GM23338 (cell line): ENCODE results near the gene GGNBP2. TPM values are rescaled to one million over a fixed set of nuclear protein-coding genes. Genes with fewer than 3 reads are reported as not detected.

Experiments used
- ATAC-seq: fragments of 200-7000 bp; cut with Tn5 transposase; 3 replicates; pipeline ENCODE4 v1.9.1; 2020
- DNase-seq: peaks from one replicate; pipeline ENCODE4 v3.0.0-alpha.2; 2015; ENCODE audit warnings: low spot score
- H2AFZ ChIP-seq: fragments of 200-600 bp; sonication (generic); 2 replicates; pipeline ENCODE4 v1.8.0; 2016; ENCODE audit warnings: antibody characterized with exemption, mild to moderate bottlenecking, moderate library complexity
- H3F3A ChIP-seq: fragments of 200-600 bp; sonication (generic); replicated peaks from 2 replicates; pipeline ENCODE4 v1.8.0; 2017; ENCODE audit warnings: antibody characterized with exemption, mixed run types, low read depth
- H3K27ac ChIP-seq: fragments of 200-600 bp; sonication (generic); 2 replicates; pipeline ENCODE4 v1.6.1; 2016; ENCODE audit warnings: low read depth
- H3K27me3 ChIP-seq: fragments of 200-600 bp; sonication (generic); 2 replicates; pipeline ENCODE4 v1.8.0; 2016; ENCODE audit warnings: mild to moderate bottlenecking, mixed run types, moderate library complexity; ENCODE audit not compliant: insufficient read depth
- H3K36me3 ChIP-seq: fragments of 200-600 bp; sonication (generic); 2 replicates; pipeline ENCODE4 v1.8.0; 2016; ENCODE audit warnings: mild to moderate bottlenecking; ENCODE audit not compliant: insufficient read depth
- H3K4me1 ChIP-seq: fragments of 200-600 bp; sonication (generic); 2 replicates; pipeline ENCODE4 v1.8.0; 2016; ENCODE audit warnings: mild to moderate bottlenecking, moderate library complexity; ENCODE audit not compliant: insufficient read depth
- H3K4me2 ChIP-seq: fragments of 200-600 bp; sonication (generic); 2 replicates; pipeline ENCODE4 v1.7.1; 2017; ENCODE audit warnings: mixed run types
- H3K4me3 ChIP-seq: fragments of 200-600 bp; sonication (generic); 2 replicates; pipeline ENCODE4 v1.6.1; 2016; ENCODE audit warnings: mixed run types
- H3K79me2 ChIP-seq: fragments of 200-600 bp; sonication (generic); replicated peaks from 2 replicates; pipeline ENCODE4 v1.8.0; 2017; ENCODE audit warnings: mild to moderate bottlenecking; ENCODE audit not compliant: insufficient read depth
- H3K9me2 ChIP-seq: fragments of 200-600 bp; sonication (generic); 2 replicates; pipeline ENCODE4 v1.8.0; 2017; ENCODE audit not compliant: insufficient read depth
- H4K20me1 ChIP-seq: fragments of 200-600 bp; sonication (generic); replicated peaks from 2 replicates; pipeline ENCODE4 v1.8.0; 2017; ENCODE audit warnings: mild to moderate bottlenecking; ENCODE audit not compliant: insufficient read depth
- H3K27ac Mint-ChIP-seq: 2 replicates; pipeline ENCODE4 v1.8.0; 2020; ENCODE audit warnings: inconsistent platforms, mild to moderate bottlenecking, moderate library complexity, mixed read lengths
- H3K27me3 Mint-ChIP-seq: 3 replicates; pipeline ENCODE4 v1.8.0; 2022; ENCODE audit warnings: low read depth, mild to moderate bottlenecking, moderate library complexity, mixed read lengths, inconsistent platforms; ENCODE audit not compliant: insufficient read depth, poor library complexity
- H3K36me3 Mint-ChIP-seq: 3 replicates; pipeline ENCODE4 v1.8.0; 2021; ENCODE audit warnings: low read depth, mild to moderate bottlenecking, inconsistent platforms, moderate library complexity, mixed read lengths
- H3K4me1 Mint-ChIP-seq: 3 replicates; pipeline ENCODE4 v1.8.0; 2020; ENCODE audit warnings: mild to moderate bottlenecking, inconsistent platforms, mixed read lengths
- H3K4me3 Mint-ChIP-seq: 3 replicates; pipeline ENCODE4 v1.8.0; 2021; ENCODE audit warnings: moderate library complexity, mild to moderate bottlenecking, inconsistent platforms, mixed read lengths
- H3K9me3 Mint-ChIP-seq: 3 replicates; pipeline ENCODE4 v1.8.0; 2020; ENCODE audit warnings: moderate library complexity, mild to moderate bottlenecking, inconsistent platforms, mixed read lengths
- CREB1 ChIP-seq: fragments of 250-450 bp; sonication (Bioruptor Pico); IDR thresholded peaks from 2 replicates; pipeline ENCODE4 v1.5.0; 2020; ENCODE audit warnings: low read depth, mild to moderate bottlenecking, moderate library complexity
- EZH2 ChIP-seq: fragments of 200-600 bp; sonication (generic); IDR thresholded peaks from one replicate; pipeline ENCODE4 v1.8.0; 2017; ENCODE audit warnings: antibody characterized with exemption, mild to moderate bottlenecking, low read depth; ENCODE audit not compliant: unreplicated experiment
- JUNB ChIP-seq: IDR thresholded peaks from one replicate; pipeline ENCODE4 v1.6.1; 2016; ENCODE audit warnings: antibody characterized with exemption; ENCODE audit not compliant: unreplicated experiment
- NANOG ChIP-seq: IDR thresholded peaks from 2 replicates; pipeline ENCODE4 v1.6.1; 2016; ENCODE audit warnings: antibody characterized with exemption, borderline replicate concordance
- POLR2AphosphoS5 ChIP-seq: IDR thresholded peaks from 2 replicates; pipeline ENCODE4 v1.6.1; 2016; ENCODE audit warnings: antibody characterized with exemption, low read depth
- STAT1 ChIP-seq: IDR thresholded peaks from one replicate; pipeline ENCODE4 v1.6.1; 2016; ENCODE audit warnings: antibody characterized with exemption; ENCODE audit not compliant: unreplicated experiment
- ZNF114 ChIP-seq: fragments of 250-450 bp; sonication (Bioruptor Pico); IDR thresholded peaks from 2 replicates; pipeline ENCODE4 v1.5.0; 2020; ENCODE audit warnings: mild to moderate bottlenecking, moderate library complexity
- ZNF331 ChIP-seq: fragments of 250-450 bp; sonication (Bioruptor Pico); IDR thresholded peaks from 2 replicates; pipeline ENCODE4 v1.5.0; 2020; ENCODE audit warnings: low read depth, mild to moderate bottlenecking, moderate library complexity
- polyA plus RNA-seq: library from polyadenylated mRNA; unstranded; fragments of >200 nt; fragmentation: Nextera tagmentation; extraction: Ambion mirVana; gene quantifications from 2 replicates; pipeline ENCODE4 v1.2.1, GENCODE V29; 2016
- total RNA-seq: library from RNA; depleted of rRNA; stranded (reverse); fragments of >200 nt; shearing (Covaris generic); gene quantifications from 2 replicates; pipeline ENCODE4 v1.2.3, GENCODE V29; 2014
- TF ChIP-seq, protein P1 (sequence below): fragments of 250-450 bp; sonication (Bioruptor Pico); IDR thresholded peaks from 2 replicates; pipeline ENCODE4 v1.5.0; 2020; ENCODE audit warnings: mild to moderate bottlenecking, moderate library complexity
- TF ChIP-seq, protein P2 (sequence below), 2 experiments: fragments of 200-600 bp in 1 of 2; sonication (generic) in 1 of 2; conservative IDR thresholded peaks; 2 replicates each; pipeline versions ENCODE4 v1.5.1 to v1.6.1; 2016 to 2017; ENCODE audit warnings: antibody characterized with exemption in 2 of 2, low read depth in 2 of 2, mild to moderate bottlenecking in 2 of 2, moderate library complexity in 1 of 2
- TF ChIP-seq, protein P3 (sequence below): IDR thresholded peaks from 2 replicates; pipeline ENCODE4 v1.6.1; 2016; ENCODE audit warnings: antibody characterized with exemption

Gene GGNBP2
- total and polyA plus RNA-seq, 2 experiments from 2014 or later: 40.7 to 41.2 TPM

DNA sequence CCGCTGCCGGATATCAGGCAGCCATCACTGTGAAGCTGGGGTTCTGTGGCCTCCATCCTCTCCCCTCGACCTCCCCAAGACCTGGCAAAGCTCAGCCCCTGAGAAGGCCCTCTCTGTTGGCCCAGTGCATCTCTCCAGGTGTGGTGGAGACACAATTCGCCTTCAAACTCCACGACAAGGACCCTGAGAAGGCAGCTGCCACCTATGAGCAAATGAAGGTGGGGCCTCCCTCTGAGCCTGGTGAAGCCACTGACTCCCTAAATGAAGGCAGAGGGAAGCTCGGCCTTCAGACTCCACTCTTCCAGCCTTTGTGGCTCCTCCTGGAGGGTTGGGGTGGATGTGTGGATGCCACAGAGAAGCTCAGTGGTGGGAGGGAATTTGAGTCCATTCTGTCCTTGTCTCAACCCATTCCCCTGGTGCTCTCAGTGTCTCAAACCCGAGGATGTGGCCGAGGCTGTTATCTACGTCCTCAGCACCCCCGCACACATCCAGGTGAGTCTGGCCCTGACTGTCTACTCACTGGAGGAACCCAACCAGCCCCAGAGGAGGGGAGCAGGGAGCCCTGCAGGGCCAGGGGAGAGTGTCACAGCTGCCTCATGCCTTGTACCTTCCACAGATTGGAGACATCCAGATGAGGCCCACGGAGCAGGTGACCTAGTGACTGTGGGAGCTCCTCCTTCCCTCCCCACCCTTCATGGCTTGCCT, 55.0 kb downstream of the GGNBP2 start (continued):
- TF ChIP-seq, protein P1, sequence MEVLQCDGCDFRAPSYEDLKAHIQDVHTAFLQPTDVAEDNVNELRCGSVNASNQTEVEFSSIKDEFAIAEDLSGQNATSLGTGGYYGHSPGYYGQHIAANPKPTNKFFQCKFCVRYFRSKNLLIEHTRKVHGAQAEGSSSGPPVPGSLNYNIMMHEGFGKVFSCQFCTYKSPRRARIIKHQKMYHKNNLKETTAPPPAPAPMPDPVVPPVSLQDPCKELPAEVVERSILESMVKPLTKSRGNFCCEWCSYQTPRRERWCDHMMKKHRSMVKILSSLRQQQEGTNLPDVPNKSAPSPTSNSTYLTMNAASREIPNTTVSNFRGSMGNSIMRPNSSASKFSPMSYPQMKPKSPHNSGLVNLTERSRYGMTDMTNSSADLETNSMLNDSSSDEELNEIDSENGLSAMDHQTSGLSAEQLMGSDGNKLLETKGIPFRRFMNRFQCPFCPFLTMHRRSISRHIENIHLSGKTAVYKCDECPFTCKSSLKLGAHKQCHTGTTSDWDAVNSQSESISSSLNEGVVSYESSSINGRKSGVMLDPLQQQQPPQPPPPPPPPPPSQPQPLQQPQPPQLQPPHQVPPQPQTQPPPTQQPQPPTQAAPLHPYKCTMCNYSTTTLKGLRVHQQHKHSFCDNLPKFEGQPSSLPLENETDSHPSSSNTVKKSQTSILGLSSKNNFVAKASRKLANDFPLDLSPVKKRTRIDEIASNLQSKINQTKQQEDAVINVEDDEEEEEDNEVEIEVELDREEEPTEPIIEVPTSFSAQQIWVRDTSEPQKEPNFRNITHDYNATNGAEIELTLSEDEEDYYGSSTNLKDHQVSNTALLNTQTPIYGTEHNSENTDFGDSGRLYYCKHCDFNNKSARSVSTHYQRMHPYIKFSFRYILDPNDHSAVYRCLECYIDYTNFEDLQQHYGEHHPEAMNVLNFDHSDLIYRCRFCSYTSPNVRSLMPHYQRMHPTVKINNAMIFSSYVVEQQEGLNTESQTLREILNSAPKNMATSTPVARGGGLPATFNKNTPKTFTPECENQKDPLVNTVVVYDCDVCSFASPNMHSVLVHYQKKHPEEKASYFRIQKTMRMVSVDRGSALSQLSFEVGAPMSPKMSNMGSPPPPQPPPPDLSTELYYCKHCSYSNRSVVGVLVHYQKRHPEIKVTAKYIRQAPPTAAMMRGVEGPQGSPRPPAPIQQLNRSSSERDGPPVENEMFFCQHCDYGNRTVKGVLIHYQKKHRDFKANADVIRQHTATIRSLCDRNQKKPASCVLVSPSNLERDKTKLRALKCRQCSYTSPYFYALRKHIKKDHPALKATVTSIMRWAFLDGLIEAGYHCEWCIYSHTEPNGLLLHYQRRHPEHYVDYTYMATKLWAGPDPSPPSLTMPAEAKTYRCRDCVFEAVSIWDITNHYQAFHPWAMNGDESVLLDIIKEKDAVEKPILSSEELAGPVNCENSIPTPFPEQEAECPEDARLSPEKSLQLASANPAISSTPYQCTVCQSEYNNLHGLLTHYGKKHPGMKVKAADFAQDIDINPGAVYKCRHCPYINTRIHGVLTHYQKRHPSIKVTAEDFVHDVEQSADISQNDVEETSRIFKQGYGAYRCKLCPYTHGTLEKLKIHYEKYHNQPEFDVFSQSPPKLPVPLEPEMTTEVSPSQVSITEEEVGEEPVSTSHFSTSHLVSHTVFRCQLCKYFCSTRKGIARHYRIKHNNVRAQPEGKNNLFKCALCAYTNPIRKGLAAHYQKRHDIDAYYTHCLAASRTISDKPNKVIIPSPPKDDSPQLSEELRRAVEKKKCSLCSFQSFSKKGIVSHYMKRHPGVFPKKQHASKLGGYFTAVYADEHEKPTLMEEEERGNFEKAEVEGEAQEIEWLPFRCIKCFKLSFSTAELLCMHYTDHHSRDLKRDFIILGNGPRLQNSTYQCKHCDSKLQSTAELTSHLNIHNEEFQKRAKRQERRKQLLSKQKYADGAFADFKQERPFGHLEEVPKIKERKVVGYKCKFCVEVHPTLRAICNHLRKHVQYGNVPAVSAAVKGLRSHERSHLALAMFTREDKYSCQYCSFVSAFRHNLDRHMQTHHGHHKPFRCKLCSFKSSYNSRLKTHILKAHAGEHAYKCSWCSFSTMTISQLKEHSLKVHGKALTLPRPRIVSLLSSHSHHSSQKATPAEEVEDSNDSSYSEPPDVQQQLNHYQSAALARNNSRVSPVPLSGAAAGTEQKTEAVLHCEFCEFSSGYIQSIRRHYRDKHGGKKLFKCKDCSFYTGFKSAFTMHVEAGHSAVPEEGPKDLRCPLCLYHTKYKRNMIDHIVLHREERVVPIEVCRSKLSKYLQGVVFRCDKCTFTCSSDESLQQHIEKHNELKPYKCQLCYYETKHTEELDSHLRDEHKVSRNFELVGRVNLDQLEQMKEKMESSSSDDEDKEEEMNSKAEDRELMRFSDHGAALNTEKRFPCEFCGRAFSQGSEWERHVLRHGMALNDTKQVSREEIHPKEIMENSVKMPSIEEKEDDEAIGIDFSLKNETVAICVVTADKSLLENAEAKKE (CRISPR knock-in tag): no peak
- TF ChIP-seq, protein P2, sequence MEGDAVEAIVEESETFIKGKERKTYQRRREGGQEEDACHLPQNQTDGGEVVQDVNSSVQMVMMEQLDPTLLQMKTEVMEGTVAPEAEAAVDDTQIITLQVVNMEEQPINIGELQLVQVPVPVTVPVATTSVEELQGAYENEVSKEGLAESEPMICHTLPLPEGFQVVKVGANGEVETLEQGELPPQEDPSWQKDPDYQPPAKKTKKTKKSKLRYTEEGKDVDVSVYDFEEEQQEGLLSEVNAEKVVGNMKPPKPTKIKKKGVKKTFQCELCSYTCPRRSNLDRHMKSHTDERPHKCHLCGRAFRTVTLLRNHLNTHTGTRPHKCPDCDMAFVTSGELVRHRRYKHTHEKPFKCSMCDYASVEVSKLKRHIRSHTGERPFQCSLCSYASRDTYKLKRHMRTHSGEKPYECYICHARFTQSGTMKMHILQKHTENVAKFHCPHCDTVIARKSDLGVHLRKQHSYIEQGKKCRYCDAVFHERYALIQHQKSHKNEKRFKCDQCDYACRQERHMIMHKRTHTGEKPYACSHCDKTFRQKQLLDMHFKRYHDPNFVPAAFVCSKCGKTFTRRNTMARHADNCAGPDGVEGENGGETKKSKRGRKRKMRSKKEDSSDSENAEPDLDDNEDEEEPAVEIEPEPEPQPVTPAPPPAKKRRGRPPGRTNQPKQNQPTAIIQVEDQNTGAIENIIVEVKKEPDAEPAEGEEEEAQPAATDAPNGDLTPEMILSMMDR (conservative IDR thresholded peaks at IDR 0.05; ENCODE audit: low read depth in 2 of 2): no peak
- no peak for TF ChIP-seq JUNB
- no peak for TF ChIP-seq ZNF114 (CRISPR knock-in tag)

DNA sequence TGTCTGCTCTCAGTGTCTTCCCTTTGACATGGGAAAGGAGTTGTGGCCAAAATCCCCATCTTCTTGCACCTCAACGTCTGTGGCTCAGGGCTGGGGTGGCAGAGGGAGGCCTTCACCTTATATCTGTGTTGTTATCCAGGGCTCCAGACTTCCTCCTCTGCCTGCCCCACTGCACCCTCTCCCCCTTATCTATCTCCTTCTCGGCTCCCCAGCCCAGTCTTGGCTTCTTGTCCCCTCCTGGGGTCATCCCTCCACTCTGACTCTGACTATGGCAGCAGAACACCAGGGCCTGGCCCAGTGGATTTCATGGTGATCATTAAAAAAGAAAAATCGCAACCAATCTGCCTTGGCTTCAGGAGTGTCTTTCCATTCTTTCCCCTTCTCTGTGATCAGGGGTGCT, 55.7 kb downstream of the GGNBP2 start:
- Mint-ChIP-seq H3K27me3 (peaks cover 19% of the 10 kb centered on the region), H3K36me3 (peaks cover 33% of the 10 kb centered on the region), H3K4me1 (peaks cover 20% of the 10 kb centered on the region), H3K27ac (peak overlapping the region; percentile 95), H3K9me3 (no peaks in the 10 kb centered on the region), H3K4me3 (peak overlapping the region; percentile 87)
- 0 out of 2 replicates have a peak overlapping the region, but pooled peaks have one; percentile 2 for H2AFZ ChIP-seq
- no peaks in the 10 kb centered on the region; the same call in 1 of the 2 replicates for H3K36me3 ChIP-seq
- no peaks in the 10 kb centered on the region for H3K27me3 ChIP-seq
- peaks cover 32% of the 10 kb centered on the region for H3K79me2 ChIP-seq
- peaks cover 15% of the 10 kb centered on the region for H3F3A ChIP-seq
- peaks cover 23% of the 10 kb centered on the region for H3K4me1 ChIP-seq
- no peaks in the 10 kb centered on the region for H3K9me2 ChIP-seq
- H3K4me3 ChIP-seq: peak overlapping the region; percentile 92
- peaks cover 23% of the 10 kb centered on the region for H4K20me1 ChIP-seq
- no peak for ATAC-seq
- DNase-seq: no peak
- H3K27ac ChIP-seq: peak overlapping the region; percentile 86
- H3K4me2 ChIP-seq: peak overlapping the region; percentile 91
- TF ChIP-seq, protein P3, sequence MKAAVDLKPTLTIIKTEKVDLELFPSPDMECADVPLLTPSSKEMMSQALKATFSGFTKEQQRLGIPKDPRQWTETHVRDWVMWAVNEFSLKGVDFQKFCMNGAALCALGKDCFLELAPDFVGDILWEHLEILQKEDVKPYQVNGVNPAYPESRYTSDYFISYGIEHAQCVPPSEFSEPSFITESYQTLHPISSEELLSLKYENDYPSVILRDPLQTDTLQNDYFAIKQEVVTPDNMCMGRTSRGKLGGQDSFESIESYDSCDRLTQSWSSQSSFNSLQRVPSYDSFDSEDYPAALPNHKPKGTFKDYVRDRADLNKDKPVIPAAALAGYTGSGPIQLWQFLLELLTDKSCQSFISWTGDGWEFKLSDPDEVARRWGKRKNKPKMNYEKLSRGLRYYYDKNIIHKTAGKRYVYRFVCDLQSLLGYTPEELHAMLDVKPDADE: no peak
- TF ChIP-seq ZNF114 (CRISPR knock-in tag) (no peak), CREB1 (CRISPR knock-in tag) (no peak), STAT1 (no peak), POLR2AphosphoS5 (no peak), ZNF331 (CRISPR knock-in tag) (no peak), EZH2 (no peak), NANOG (no peak)
- TF ChIP-seq, protein P2 (conservative IDR thresholded peaks at IDR 0.05; ENCODE audit: low read depth in 2 of 2): no peak
